NCI-H2081 (cell line): ENCODE results near the gene SPANXD.
"Not testable (repeated sequence)": the region's sequence is repeated elsewhere in the genome, so short reads cannot be mapped to it uniquely, and the experiment has no call there.

Experiments used
- DNase-seq, 2 experiments: peaks; one replicate each; lab custom pipeline; 2025; lab: John Stamatoyannopoulos, UW

SPANXD gene

GRCh38 chrX:141698639-141699038, at the start of gene SPANXD:
Gene SPANXD (minus strand): TSS chrX:141698739. CDS start chrX:141698405, 334 bp downstream.
- not testable (repeated sequence) for DNase-seq

GRCh38 chrX:141742666-141743065, 44.1 kb upstream of the SPANXD start:
- DNase-seq, result no peak

GRCh38 chrX:141736656-141737055, 38.1 kb upstream of the SPANXD start:
- DNase-seq, result no peak

- no peak for DNase-seq
Observed at GRCh38 chrX:141733371-141733770, 34.8 kb upstream of the SPANXD start.

GRCh38 chrX:141732031-141732430, 33.5 kb upstream of the SPANXD start:
- no peak for DNase-seq

- no peak for DNase-seq
Observed at GRCh38 chrX:141724186-141724585, 25.6 kb upstream of the SPANXD start.

GRCh38 chrX:141714680-141715079, 16.1 kb upstream of the SPANXD start:
- no peak for DNase-seq

GRCh38 chrX:141701072-141701471, 2.5 kb upstream of the SPANXD start:
- no peak for DNase-seq

- DNase-seq, result no peak
Observed at GRCh38 chrX:141673946-141674345, 24.6 kb downstream of the SPANXD start.

- DNase-seq, result no peak
Observed at GRCh38 chrX:141669689-141670088, 28.9 kb downstream of the SPANXD start.

GRCh38 chrX:141668371-141668770, 30.2 kb downstream of the SPANXD start:
- DNase-seq, result no peak

- no peak for DNase-seq
Observed at GRCh38 chrX:141662781-141663180, 35.8 kb downstream of the SPANXD start.

GRCh38 chrX:141652286-141652685, 46.3 kb downstream of the SPANXD start:
- no peak for DNase-seq
